HepG2 (cell line): Measurements from ENCODE around the gene CEP19. TPM values are rescaled to one million over a fixed set of nuclear protein-coding genes. Genes with fewer than 3 reads are reported as not detected.

ENCODE experiments used
- ARHGAP35 ChIP-seq: sonication (generic); formaldehyde crosslinking; IDR thresholded peaks from 2 replicates; pipeline ENCODE4 v1.9.0; 2022; ENCODE audit warnings: mild to moderate bottlenecking, inconsistent platforms, moderate library complexity, missing genetic modification reagents, borderline replicate concordance
- ATF1 ChIP-seq: IDR thresholded peaks from 2 replicates; pipeline ENCODE4 v1.6.1; 2016; ENCODE audit warnings: mild to moderate bottlenecking, control low read depth
- CREB3 ChIP-seq: sonication (generic); formaldehyde crosslinking; IDR thresholded peaks from 2 replicates; pipeline ENCODE4 v1.5.0; 2020; ENCODE audit warnings: missing genetic modification reagents
- GABPB1 ChIP-seq: IDR thresholded peaks from 2 replicates; pipeline ENCODE4 v1.6.1; 2016; ENCODE audit warnings: mild to moderate bottlenecking, missing genetic modification reagents, moderate library complexity, missing compliant biosample characterization
- IKZF4 ChIP-seq: sonication (generic); formaldehyde crosslinking; IDR thresholded peaks from 2 replicates; pipeline ENCODE4 v1.5.1; 2020; ENCODE audit warnings: borderline replicate concordance, mild to moderate bottlenecking, low read depth, missing genetic modification reagents; ENCODE audit errors: not compliant biosample characterization
- REPIN1 ChIP-seq: sonication (generic); formaldehyde crosslinking; IDR thresholded peaks from 2 replicates; pipeline ENCODE4 v1.8.0; 2022; ENCODE audit warnings: missing genetic modification reagents, low read depth, mild to moderate bottlenecking, borderline replicate concordance
- SNAPC4 ChIP-seq: sonication (generic); formaldehyde crosslinking; IDR thresholded peaks from 2 replicates; pipeline ENCODE4 v1.4.0; 2020; ENCODE audit warnings: mild to moderate bottlenecking, missing genetic modification reagents
- ZNF772 ChIP-seq: sonication (generic); formaldehyde crosslinking; IDR thresholded peaks from 2 replicates; pipeline ENCODE4 v1.5.0; 2020; ENCODE audit warnings: mild to moderate bottlenecking, missing genetic modification reagents
- polyA plus RNA-seq, 8 experiments: library from polyadenylated mRNA; depleted of rRNA in 3 of 8; stranded (reverse) in 7 of 8; unstranded in 1 of 8; fragments of >200 nt; fragmentation: Illumina TruSeq in 4 of 8; extraction: Trizol in 4 of 8; gene quantifications; 2 replicates each; pipeline versions ENCODE4 v1.2.1 to v1.2.3, GENCODE V29; 2011 to 2016; ENCODE audit warnings: low read depth in 4 of 8, missing spikeins in 1 of 8, mixed read lengths in 1 of 8; ENCODE audit not compliant: insufficient read depth in 1 of 8
- total RNA-seq, 5 experiments: library from RNA; depleted of rRNA; stranded (reverse); fragments of >200 nt; fragmentation: Illumina TruSeq; extraction: Trizol; gene quantifications; 2 replicates each; pipeline ENCODE4 v1.2.3, GENCODE V29; 2016; ENCODE audit warnings: low read depth in 1 of 5
- TF ChIP-seq, protein P1 (sequence below): sonication (generic); formaldehyde crosslinking; IDR thresholded peaks from 2 replicates; pipeline ENCODE4 v1.5.1; 2020; ENCODE audit warnings: missing genetic modification reagents, mild to moderate bottlenecking, borderline replicate concordance
- TF ChIP-seq, protein P2 (sequence below): sonication (generic); formaldehyde crosslinking; IDR thresholded peaks from 2 replicates; pipeline ENCODE4 v1.8.1; 2022; ENCODE audit warnings: low read depth, mild to moderate bottlenecking, missing genetic modification reagents
- TF ChIP-seq, protein P3 (sequence below): sonication (generic); formaldehyde crosslinking; IDR thresholded peaks from 2 replicates; pipeline ENCODE4 v1.9.0; 2021; ENCODE audit warnings: missing genetic modification reagents, mild to moderate bottlenecking, borderline replicate concordance
- TF ChIP-seq, protein P4 (sequence below): sonication (generic); formaldehyde crosslinking; IDR thresholded peaks from 2 replicates; pipeline ENCODE4 v1.4.0; 2020; ENCODE audit warnings: missing genetic modification reagents, borderline replicate concordance

The CEP19 gene
- total and polyA plus RNA-seq, 2 of the 13 experiments (the other 11 are each of a cell fraction or from before 2014, with no cell fraction given), result 0.48 to 1.2 TPM

DNA sequence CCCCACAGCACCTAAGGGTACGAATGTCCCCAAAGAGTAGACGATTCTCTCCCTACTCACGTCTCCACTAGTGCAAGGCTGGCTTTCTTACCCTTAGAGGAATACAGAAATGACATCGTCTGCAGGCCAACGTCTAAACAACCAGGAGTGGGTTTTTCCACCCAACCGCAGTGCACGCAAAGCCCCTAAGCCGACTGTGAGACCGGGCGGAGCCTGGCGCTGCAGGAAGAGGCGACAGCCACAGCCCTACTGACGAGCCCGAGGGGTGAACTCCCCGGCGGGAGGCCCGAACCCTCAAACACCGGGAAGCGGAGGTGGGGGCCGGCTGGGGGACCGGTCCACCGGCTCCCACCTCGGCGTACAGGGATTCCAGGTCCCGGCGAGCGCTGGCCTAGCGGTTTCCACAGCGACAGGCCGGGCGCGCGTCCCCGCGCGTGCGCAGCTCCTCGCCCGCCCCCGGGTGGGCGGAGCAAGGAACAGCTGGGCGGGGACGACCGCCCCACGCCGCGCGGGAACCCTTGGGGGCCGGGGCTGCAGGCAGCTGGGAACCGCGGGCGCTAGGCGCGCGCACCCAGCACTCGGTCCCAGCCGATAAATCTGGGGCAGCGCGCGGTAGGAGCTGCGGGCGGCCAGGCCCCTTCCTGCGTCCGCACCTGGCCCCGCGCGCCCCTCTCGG lies at the start of gene CEP19, which contains the start of gene PIGX (continued):
- TF ChIP-seq SNAPC4 (CRISPR knock-in tag) (no peak), REPIN1 (CRISPR knock-in tag) (no peak), IKZF4 (CRISPR knock-in tag) (no peak), ZNF772 (CRISPR knock-in tag) (0 out of 2 replicates have a peak, but pooled peaks have one; percentile 58), GABPB1 (CRISPR knock-in tag) (peak; percentile 63; the same call in 1 of the 2 replicates), ATF1 (CRISPR knock-in tag) (no peak), CREB3 (CRISPR knock-in tag) (no peak), ARHGAP35 (no peak)
- TF ChIP-seq, protein P1, sequence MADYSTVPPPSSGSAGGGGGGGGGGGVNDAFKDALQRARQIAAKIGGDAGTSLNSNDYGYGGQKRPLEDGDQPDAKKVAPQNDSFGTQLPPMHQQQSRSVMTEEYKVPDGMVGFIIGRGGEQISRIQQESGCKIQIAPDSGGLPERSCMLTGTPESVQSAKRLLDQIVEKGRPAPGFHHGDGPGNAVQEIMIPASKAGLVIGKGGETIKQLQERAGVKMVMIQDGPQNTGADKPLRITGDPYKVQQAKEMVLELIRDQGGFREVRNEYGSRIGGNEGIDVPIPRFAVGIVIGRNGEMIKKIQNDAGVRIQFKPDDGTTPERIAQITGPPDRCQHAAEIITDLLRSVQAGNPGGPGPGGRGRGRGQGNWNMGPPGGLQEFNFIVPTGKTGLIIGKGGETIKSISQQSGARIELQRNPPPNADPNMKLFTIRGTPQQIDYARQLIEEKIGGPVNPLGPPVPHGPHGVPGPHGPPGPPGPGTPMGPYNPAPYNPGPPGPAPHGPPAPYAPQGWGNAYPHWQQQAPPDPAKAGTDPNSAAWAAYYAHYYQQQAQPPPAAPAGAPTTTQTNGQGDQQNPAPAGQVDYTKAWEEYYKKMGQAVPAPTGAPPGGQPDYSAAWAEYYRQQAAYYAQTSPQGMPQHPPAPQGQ, result no peak
- TF ChIP-seq, protein P2, sequence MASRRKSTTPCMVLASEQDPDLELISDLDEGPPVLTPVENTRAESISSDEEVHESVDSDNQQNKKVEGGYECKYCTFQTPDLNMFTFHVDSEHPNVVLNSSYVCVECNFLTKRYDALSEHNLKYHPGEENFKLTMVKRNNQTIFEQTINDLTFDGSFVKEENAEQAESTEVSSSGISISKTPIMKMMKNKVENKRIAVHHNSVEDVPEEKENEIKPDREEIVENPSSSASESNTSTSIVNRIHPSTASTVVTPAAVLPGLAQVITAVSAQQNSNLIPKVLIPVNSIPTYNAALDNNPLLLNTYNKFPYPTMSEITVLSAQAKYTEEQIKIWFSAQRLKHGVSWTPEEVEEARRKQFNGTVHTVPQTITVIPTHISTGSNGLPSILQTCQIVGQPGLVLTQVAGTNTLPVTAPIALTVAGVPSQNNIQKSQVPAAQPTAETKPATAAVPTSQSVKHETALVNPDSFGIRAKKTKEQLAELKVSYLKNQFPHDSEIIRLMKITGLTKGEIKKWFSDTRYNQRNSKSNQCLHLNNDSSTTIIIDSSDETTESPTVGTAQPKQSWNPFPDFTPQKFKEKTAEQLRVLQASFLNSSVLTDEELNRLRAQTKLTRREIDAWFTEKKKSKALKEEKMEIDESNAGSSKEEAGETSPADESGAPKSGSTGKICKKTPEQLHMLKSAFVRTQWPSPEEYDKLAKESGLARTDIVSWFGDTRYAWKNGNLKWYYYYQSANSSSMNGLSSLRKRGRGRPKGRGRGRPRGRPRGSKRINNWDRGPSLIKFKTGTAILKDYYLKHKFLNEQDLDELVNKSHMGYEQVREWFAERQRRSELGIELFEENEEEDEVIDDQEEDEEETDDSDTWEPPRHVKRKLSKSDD (CRISPR knock-in tag), result no peak
- TF ChIP-seq, protein P3, sequence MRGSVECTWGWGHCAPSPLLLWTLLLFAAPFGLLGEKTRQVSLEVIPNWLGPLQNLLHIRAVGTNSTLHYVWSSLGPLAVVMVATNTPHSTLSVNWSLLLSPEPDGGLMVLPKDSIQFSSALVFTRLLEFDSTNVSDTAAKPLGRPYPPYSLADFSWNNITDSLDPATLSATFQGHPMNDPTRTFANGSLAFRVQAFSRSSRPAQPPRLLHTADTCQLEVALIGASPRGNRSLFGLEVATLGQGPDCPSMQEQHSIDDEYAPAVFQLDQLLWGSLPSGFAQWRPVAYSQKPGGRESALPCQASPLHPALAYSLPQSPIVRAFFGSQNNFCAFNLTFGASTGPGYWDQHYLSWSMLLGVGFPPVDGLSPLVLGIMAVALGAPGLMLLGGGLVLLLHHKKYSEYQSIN, result no peak
- TF ChIP-seq, protein P4, sequence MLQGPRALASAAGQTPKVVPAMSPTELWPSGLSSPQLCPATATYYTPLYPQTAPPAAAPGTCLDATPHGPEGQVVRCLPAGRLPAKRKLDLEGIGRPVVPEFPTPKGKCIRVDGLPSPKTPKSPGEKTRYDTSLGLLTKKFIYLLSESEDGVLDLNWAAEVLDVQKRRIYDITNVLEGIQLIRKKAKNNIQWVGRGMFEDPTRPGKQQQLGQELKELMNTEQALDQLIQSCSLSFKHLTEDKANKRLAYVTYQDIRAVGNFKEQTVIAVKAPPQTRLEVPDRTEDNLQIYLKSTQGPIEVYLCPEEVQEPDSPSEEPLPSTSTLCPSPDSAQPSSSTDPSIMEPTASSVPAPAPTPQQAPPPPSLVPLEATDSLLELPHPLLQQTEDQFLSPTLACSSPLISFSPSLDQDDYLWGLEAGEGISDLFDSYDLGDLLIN, result no peak
